Activated CD4-positive, alpha-beta T cell treated with anti-CD3 and anti-CD28 coated beads, Interleukin-10, Interleukin-2, amounts not matched to agents 100 ng/mL and 50 ng/mL, durations not matched to agents 16 hours and 8 hours (primary cell): ENCODE data around the gene RGS10.
"Not testable (repeated sequence)": the region's sequence is repeated elsewhere in the genome, so short reads cannot be mapped to it uniquely, and the experiment has no call there.

ENCODE experiments used
- DNase-seq: peaks from one replicate; pipeline ENCODE4 v3.0.0-alpha.2; 2020

RGS10 gene

GRCh38 chr10:119466655-119467054 lies 75.9 kb downstream of the RGS10 start:
- peak; percentile 44 for DNase-seq

GRCh38 chr10:119466076-119466475 lies 76.4 kb downstream of the RGS10 start:
- no peak for DNase-seq

GRCh38 chr10:119465085-119465484 lies 77.4 kb downstream of the RGS10 start:
- no peak for DNase-seq

- DNase-seq = not testable (repeated sequence)
These were observed 79.3 kb downstream of the RGS10 start for GRCh38 chr10:119463195-119463594.

- no peak for DNase-seq
These were observed 79.7 kb downstream of the RGS10 start for GRCh38 chr10:119462773-119463172.

GRCh38 chr10:119461923-119462322 lies 80.6 kb downstream of the RGS10 start:
- DNase-seq = no peak

- DNase-seq = peak; percentile 50
These were observed 81.1 kb downstream of the RGS10 start for GRCh38 chr10:119461380-119461779.

GRCh38 chr10:119460369-119461195 lies 81.9 kb downstream of the RGS10 start:
- DNase-seq = no peak

- DNase-seq = no peak
These were observed 82.7 kb downstream of the RGS10 start for GRCh38 chr10:119459681-119460340.

- DNase-seq = no peak
These were observed 84.4 kb downstream of the RGS10 start for GRCh38 chr10:119457966-119458766.

GRCh38 chr10:119456435-119456810 lies 86.1 kb downstream of the RGS10 start:
- no peak for DNase-seq

GRCh38 chr10:119455609-119456434 lies 86.7 kb downstream of the RGS10 start:
- no peak for DNase-seq

GRCh38 chr10:119454990-119455389 lies 87.5 kb downstream of the RGS10 start:
- no peak for DNase-seq

- no peak for DNase-seq
These were observed 88.2 kb downstream of the RGS10 start for GRCh38 chr10:119454316-119454715.

- no peak for DNase-seq
These were observed 89.2 kb downstream of the RGS10 start for GRCh38 chr10:119453313-119453712.

- DNase-seq = no peak
These were observed 90.1 kb downstream of the RGS10 start for GRCh38 chr10:119452396-119452795.

GRCh38 chr10:119451300-119451896 lies 91.1 kb downstream of the RGS10 start:
- DNase-seq = no peak

- DNase-seq = no peak
These were observed 91.8 kb downstream of the RGS10 start for GRCh38 chr10:119450606-119451299.
